ENCODE results near the gene ZBTB38. TPM values are rescaled to one million over a fixed set of nuclear protein-coding genes. Genes with fewer than 3 reads are reported as not detected.
A peak's percentile ranks its signal among the peaks of the same experiment; 100 is the strongest.

ZBTB38 gene
- total RNA-seq, 1 donor from 2014 or later, result 41.8 TPM

- Mint-ChIP-seq H3K36me3 (ENCODE audit: unreplicated experiment) (peaks cover 38% of the 10 kb centered on the region), H3K27ac (ENCODE audit: unreplicated experiment) (peak overlapping the region; percentile 98), H3K9me3 (ENCODE audit: unreplicated experiment) (no peaks in the 10 kb centered on the region), H3K4me1 (ENCODE audit: unreplicated experiment) (peaks cover 66% of the 10 kb centered on the region), H3K27me3 (ENCODE audit: unreplicated experiment) (no peaks in the 10 kb centered on the region), H3K4me3 (ENCODE audit: unreplicated experiment) (no peak overlapping the region)
- no peak for DNase-seq (ENCODE audit: extremely low spot score, unreplicated experiment)
- TF ChIP-seq CTCF (IDR thresholded peaks at IDR 0.05), result no peak
Measured at GRCh38 chr3:141410846-141411245, 42.5 kb downstream of the ZBTB38 start.

- Mint-ChIP-seq H3K36me3 (ENCODE audit: unreplicated experiment) (peaks cover 33% of the 10 kb centered on the region), H3K9me3 (ENCODE audit: unreplicated experiment) (no peaks in the 10 kb centered on the region), H3K4me3 (ENCODE audit: unreplicated experiment) (no peak overlapping the region), H3K4me1 (ENCODE audit: unreplicated experiment) (peaks cover 71% of the 10 kb centered on the region), H3K27ac (ENCODE audit: unreplicated experiment) (peak overlapping the region; percentile 98), H3K27me3 (ENCODE audit: unreplicated experiment) (no peaks in the 10 kb centered on the region)
- DNase-seq (ENCODE audit: extremely low spot score, unreplicated experiment), result no peak
- no peak for TF ChIP-seq CTCF (IDR thresholded peaks at IDR 0.05)
Measured at GRCh38 chr3:141411251-141411771, 43.0 kb downstream of the ZBTB38 start.

GRCh38 chr3:141412087-141412935, 44.0 kb downstream of the ZBTB38 start:
- Mint-ChIP-seq H3K4me1 (ENCODE audit: unreplicated experiment) (peaks cover 74% of the 10 kb centered on the region), H3K4me3 (ENCODE audit: unreplicated experiment) (peak overlapping the region; percentile 67), H3K27me3 (ENCODE audit: unreplicated experiment) (no peaks in the 10 kb centered on the region), H3K9me3 (ENCODE audit: unreplicated experiment) (no peaks in the 10 kb centered on the region), H3K27ac (ENCODE audit: unreplicated experiment) (peak overlapping the region; percentile 98), H3K36me3 (ENCODE audit: unreplicated experiment) (peaks cover 36% of the 10 kb centered on the region)
- no peak for TF ChIP-seq CTCF (IDR thresholded peaks at IDR 0.05)
- DNase-seq (ENCODE audit: extremely low spot score, unreplicated experiment), result no peak

GRCh38 chr3:141412936-141413354, 44.6 kb downstream of the ZBTB38 start:
- Mint-ChIP-seq H3K4me1 (ENCODE audit: unreplicated experiment) (peaks cover 74% of the 10 kb centered on the region), H3K4me3 (ENCODE audit: unreplicated experiment) (no peak overlapping the region), H3K9me3 (ENCODE audit: unreplicated experiment) (no peaks in the 10 kb centered on the region), H3K36me3 (ENCODE audit: unreplicated experiment) (peaks cover 35% of the 10 kb centered on the region), H3K27ac (ENCODE audit: unreplicated experiment) (peak overlapping the region; percentile 98), H3K27me3 (ENCODE audit: unreplicated experiment) (no peaks in the 10 kb centered on the region)
- no peak for TF ChIP-seq CTCF (IDR thresholded peaks at IDR 0.05)
- DNase-seq (ENCODE audit: extremely low spot score, unreplicated experiment), result no peak

DNA sequence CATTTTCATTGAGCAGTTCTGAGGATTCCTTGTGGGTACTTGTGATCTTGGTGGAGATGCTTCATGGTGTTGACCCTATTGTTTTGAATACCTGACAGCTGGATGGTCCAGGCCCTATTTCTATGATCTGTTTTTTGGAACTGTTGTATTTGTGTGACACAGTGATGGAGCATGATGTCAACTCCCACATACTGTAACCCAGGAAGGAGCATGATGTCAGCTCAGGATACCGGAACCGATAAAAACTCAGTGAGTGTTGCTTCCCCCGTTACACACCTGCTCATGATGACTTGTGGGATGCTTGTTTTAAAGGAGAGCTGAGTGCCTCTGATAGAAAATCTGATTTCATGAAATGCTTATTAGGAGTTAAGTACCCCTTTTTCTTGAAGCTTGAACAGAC, 45.1 kb downstream of the ZBTB38 start:
- Mint-ChIP-seq H3K9me3 (ENCODE audit: unreplicated experiment) (no peaks in the 10 kb centered on the region), H3K4me1 (ENCODE audit: unreplicated experiment) (peaks cover 74% of the 10 kb centered on the region), H3K36me3 (ENCODE audit: unreplicated experiment) (peaks cover 32% of the 10 kb centered on the region), H3K27ac (ENCODE audit: unreplicated experiment) (peak overlapping the region; percentile 98), H3K27me3 (ENCODE audit: unreplicated experiment) (no peaks in the 10 kb centered on the region), H3K4me3 (ENCODE audit: unreplicated experiment) (no peak overlapping the region)
- no peak for DNase-seq (ENCODE audit: extremely low spot score, unreplicated experiment)
- TF ChIP-seq CTCF (IDR thresholded peaks at IDR 0.05), result no peak

Measured in osteocyte (in vitro differentiated cells).